Smooth muscle cell of the brain vasculature (primary cell): Measurements from ENCODE around the gene RPL36.
"Not testable (repeated sequence)": the region's sequence is repeated elsewhere in the genome, so short reads cannot be mapped to it uniquely, and the experiment has no call there.

Experiments
- DNase-seq: peaks from one replicate; pipeline ENCODE4 v3.0.0-alpha.2; 2012; ENCODE audit warnings: low read depth, low spot score

Gene RPL36

DNA sequence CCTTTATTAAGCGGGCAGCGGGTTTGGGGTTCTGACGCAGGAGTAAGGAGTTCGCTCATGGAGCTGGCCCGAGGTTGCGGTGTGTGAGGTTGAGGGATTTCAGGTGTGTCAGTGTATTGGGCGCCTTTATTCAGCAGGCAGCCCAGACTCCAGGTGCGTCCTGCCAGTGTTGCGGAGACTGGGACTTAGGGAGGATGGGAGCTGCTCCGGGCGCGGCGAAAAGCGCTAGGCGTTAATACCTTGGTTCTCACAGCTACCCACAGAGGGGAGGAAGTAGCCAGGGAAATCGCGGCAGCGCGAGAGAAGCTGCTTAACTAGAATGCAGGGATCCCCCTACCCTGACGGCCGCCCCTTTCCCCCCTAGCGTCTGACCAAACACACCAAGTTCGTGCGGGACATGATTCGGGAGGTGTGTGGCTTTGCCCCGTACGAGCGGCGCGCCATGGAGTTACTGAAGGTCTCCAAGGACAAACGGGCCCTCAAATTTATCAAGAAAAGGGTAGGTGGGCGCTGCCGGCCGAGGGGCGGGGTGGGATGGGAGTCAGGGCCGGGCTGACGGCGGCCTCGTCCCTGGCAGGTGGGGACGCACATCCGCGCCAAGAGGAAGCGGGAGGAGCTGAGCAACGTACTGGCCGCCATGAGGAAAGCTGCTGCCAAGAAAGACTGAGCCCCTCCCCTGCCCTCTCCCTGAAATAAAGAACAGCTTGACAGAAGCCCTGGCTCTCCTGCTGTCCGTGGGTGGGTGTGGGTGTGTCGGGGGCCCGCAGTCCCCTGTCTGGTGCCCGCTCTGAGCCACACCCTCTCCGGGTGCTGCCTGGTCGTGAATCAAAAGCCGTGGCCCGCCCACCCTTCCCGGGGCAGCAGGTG, 1.1 kb downstream of the RPL36 start:
- no peak for DNase-seq

DNA sequence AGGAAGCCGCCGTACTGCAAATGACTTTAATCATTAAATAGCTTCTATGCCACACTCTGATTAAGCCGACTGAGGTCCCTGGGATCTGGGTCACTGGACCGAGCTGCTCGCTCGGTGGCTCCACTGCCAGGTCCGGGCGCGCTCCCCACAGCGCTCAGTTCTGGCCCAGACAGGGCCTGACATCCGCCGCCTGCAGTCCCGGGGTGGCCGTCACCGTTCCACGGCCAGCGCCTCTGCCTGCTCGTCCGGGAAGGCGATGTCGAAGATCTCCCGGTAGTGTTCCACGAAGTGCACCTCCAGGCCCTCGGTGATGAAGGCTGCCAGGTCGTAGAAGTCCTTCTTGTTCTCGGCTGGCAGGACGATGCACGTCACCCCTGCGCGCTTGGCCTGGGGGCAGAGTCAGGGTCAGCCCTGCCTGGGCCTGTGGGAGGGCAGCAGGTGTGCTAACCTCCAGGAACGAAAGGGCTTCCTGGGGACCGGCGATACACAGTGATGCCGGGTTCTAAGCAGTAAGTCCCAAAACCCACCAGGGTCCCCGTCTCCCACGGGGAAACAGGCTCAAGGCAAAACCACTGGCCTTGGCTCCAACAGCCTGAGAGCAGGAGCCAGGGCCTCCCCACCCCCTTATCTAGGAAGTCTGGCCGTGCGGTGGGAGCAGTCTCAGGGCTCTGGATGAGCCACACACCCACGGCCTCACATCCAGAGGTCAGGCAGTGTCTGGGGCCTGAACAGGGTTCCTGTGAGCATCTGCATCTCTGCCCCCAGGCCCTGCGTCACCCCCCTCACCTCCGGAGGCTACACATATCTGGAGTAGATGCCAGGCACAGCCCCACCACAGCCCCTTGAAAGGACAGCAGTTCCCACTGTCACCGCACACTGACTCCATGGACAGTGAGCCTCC, 2.0 kb downstream of the RPL36 start:
- DNase-seq, result no peak

DNA sequence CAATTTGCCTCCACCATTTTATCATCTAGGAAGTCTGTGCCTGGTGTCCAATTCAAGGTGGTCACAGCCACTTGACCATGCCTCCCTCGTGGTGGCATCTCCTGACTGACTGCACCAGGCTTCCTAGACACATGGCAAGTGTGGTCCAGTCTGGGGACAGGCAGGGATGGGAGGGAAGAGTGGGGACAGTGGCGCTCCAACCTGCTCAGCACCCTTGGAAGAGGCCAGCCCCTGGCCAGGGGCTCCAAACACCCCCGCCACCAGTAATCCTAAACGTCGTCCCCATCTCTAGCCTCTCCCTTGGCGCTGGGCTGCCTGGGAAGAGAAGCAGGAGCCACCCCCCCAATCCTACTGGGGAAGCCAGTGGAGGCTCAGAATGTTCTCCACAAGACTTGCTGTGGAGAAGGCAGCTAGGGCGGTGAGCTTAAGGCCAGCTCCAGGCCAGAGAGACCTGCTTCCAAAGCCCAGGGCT, 2.7 kb downstream of the RPL36 start:
- no peak for DNase-seq

DNA sequence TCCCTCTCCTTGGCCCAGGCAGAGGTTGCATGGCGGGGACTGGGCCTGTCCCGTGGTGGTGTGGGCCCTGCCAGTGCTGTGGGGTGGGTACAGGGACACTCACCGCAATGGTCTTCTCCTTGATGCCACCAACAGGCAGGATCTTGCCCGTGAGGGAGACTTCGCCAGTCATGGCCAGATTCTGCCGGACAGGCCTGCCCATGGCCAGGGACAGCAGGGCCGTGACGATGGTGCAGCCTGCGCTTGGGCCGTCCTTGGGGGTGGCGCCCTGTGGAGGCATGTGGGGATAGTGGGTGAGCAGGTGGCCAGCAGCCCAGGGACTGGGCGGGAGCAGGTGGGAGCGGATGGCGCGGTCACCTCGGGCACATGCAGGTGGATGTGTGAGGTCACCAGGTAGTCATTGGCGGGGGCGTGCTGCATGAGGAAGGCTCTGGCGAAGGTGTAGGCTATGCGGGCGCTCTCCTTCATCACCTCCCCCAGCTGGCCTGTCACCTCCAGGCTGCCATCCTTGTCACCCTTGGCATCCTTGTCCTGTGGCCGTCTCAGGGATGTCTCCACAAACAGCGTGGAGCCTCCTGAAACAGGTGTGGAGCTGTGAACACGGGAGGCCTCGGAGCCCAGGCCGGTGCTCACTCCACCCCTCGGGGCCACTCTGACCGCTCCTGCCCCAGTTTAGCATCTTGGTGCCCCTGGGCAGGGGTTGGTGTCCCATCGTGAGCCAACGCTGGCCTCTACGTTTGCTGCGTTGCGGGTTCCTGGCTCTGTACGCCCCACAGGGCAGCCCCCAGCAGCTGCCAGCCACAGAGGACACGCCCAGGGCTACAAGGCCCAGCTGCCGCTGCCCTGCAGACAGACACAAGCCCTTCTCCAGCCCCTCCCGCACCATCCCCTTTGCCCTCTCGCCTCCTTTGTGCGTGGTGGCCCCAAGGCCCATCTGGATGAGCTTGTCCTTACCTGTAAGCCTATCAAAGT, 3.4 kb downstream of the RPL36 start:
- DNase-seq, result no peak

DNA sequence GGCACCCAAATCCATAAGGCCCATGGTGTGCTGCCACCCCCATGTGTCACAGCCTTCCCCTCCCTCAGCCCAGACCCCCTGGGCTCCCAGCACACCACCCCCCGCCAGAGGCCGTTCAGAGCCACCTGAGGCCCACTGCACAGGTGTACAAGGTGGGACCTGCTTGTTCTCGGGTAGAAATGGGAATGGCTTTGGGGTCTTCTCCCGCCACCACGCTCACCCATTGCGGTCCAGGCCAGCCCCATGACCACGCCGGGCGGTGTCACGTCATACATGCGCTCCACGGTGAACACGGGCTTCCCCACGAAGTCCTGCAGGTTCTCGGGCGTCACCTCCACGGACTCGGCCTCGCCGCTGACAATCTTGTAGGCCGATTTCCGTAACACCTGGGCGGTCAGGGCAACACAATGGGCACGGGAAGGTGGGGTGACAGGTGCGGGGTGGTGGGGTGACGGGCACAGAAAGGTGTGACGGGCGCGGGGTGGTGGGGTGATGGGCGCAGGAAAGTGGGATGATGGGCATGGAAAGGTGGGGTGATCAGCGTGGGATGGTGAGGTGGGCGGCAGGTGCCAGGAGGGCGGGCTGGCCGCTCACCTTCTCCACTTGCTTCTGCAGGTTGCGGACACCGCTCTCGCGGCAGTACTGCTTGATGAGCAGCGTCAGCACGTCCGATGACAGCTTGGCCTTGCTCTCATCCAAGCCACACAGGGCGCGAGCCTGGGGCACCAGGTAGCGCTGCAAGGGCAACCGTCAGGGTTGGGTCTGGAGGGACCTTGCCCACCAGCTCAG, 4.3 kb downstream of the RPL36 start:
- DNase-seq, result no peak

DNA sequence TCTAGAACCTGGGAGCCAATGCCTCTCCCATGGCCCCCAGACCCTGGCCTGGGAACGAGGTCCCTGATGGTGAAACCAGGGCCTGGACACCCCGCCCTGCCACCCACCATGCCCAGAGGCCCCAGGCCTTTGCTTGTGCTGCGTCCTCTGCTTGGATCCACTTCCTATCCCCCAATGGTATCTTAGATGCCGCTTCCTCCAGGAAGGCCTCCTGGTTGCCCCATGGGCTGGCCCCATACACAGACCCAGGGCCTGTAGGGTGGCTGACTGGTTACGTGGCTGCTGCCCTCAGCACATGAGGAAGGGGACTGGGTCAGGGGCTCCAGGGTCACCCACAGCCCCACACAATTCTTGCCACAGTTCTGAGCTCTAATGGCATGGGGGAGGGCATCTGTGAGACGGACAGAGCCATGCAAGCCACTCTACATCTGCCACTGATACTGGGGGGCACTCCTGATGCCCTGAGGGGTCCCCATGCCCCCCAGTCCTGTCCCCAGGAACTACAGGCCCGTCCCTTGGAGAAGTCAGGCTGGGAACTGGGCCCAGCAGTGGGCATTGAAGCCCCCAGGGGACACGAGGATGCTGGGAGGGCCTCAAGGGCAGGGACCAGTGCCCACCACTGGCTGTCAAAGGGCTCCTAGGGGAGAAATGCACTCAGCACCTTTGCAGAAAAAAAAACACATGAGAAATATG, 5.0 kb downstream of the RPL36 start:
- DNase-seq, result no peak

DNA sequence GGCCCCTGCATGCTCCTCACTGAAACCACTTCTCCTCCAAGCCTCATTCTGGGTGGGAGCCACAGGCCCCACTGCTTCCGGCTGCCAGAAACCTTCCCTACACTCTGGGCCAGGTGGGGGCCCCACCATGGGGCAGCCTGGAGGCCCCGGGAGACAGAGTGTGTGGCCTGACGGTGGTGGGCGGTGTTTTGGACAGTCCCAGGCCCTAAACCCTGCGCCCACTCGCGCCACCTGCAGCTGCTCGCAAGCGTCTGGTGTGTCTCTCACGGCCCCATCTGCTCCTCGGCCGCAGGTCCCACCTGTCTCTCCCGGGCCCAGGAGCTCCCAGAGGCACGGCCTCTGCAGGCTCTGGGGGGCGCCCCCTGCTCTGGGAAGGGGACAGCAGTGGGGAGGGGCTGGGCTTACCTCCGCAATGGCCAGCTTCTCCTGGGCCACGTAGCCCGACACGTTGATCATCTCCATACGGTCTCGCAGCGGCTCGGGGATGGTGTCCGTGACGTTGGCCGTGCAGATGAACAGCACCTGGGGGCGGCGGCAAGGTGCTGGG, 5.6 kb downstream of the RPL36 start:
- DNase-seq, result no peak

DNA sequence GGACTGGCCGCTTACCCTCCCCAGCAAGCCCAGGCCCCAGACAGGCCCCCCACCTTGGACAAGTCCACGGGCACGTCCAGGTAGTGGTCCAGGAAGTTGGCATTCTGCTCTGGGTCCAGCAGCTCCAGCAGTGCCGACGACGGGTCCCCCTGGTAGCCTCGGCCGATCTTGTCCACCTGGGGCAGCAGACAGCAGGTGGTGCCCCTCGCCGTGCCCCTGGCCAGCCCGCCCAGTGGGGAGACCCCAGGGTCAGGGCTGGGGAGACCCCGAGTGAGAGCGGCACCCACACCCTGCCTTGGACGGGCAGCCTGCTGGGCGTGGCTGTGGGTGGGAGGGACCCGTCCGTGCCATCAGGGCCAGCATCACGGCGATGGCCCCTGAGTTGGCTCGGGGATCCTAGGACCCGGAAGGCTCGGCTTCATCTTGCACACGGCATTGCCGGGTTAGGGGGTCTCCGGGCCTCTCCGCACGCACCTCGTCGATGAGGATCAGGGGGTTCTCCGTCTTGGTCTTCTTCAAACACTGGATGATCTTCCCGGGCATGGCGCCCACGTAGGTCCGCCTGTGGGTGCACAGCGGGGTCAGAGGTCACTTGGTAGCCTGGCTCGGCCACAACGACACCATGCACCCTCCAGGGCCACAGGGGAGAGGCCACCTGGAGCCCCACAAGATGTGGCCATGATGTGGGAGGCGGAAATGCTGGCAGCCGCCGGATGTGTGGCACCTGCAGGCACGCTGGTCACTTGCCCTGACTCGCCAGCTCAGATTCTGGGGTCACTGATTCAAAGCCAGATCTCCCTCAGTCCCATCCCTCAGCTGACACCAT, 6.3 kb downstream of the RPL36 start:
- no peak for DNase-seq

DNA sequence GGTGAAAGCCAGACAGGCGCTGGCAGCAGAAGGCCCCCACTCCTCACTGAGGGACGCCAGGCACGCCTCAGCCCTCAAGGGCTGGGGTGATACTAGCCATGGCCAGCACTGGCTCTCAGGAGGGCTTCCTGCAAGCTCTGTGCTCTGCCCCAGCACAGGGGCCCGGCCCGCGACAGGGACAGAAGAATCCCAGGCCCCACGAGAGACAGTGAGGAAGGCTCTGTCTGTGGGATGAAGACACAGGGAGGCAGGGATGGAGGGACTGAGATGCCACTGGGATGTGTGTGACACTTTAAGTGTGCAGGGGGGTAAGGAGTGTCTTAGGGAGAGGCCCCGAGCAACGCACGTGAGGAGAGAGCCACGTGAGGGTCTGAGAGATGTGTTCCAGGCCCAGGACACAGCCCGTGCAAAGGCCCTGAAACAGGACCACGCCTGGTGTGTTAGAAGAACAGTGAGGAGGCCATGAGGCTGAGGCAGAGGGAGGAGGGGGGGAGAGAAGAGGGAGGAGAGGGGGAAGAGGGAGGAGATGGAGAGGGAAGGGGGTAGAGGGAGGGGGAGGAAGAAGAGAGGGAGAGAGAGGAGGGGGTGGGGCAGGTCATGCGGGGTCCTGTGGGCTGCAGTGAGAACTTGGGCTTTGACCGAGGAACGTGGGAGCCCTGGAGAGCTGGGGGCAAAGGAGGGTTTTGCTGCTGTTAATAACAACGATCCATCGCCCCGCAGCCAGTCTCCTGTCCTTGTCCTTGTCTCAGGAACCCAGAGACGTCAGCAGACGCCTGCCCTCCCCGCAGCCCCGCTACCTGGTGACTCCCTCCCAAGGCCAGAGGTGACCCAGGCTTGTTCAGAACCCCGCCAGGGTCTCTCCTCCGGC, 7.2 kb downstream of the RPL36 start:
- DNase-seq, result no peak

DNA sequence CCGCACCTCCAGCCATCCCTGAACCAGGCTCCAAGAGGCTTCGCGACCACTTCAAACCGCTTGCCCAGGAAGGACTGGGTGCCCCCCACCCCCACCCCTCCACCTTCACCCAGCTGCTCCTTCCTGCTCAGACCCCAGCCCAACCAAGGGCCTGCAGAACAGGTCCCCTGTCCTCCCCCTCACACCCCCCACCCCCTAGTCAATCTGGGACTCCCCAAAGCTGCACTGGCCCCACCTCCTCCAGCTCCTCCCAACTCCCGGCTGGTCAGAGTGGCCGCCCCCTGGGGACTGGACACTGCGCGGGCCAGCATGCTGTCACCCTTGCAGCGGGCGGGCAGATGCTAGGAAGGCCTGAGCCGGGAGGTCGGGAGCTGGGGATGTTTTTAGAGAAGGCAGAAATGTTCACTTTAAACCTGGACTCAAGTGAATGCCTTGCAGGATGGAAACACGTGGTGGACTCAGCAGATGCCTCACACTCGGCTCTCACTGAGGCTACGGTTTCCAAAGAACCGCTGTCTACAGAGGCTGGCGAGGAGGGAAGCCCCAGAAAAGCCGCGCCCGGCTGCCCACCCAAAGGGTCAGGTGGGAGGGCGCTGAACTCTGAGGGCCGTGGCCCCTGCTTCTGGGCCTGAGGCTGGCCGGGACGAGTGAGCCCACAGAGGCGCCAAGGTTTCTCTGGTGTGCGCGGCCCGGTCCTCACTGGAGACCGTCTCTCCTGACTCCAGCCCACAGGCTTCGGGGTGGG, 8.0 kb downstream of the RPL36 start:
- DNase-seq, result no peak

DNA sequence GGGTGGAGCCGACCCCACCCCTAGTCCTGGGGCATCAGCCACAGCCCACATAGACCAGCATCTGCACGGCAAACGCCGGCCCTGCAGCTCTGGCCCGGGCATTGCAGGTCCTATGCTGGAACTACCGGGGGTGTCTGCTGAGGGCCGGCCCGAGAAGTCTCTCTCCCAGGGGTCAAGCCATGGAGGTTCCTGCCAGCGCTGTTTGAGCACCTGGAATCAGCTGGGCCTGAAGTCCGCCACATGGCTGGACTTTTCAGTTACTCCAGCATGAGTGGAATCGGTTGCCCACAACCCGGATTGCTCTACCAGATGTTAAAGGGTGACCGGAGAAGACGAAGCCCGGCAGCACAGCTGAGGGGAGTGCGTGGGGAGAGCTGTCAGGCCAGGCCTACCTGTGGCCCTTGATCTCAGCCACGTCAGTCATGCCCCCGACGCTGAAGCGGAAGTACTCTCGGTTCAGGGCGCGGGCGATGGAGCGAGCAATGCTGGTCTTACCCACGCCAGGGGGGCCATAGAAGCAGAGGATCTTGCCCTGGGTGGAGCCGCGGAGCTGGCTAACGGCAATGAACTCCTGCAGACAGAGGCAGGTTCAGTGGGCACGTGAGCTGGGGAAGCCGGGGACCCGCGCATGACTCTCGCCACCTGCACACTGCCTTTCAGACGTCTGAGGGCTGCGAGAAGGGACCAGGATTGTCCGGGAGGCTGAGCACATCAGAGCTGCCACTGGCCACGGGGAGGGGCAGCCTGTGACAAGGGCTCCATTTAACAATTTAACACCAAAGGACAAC, 8.7 kb downstream of the RPL36 start:
- no peak for DNase-seq

DNA sequence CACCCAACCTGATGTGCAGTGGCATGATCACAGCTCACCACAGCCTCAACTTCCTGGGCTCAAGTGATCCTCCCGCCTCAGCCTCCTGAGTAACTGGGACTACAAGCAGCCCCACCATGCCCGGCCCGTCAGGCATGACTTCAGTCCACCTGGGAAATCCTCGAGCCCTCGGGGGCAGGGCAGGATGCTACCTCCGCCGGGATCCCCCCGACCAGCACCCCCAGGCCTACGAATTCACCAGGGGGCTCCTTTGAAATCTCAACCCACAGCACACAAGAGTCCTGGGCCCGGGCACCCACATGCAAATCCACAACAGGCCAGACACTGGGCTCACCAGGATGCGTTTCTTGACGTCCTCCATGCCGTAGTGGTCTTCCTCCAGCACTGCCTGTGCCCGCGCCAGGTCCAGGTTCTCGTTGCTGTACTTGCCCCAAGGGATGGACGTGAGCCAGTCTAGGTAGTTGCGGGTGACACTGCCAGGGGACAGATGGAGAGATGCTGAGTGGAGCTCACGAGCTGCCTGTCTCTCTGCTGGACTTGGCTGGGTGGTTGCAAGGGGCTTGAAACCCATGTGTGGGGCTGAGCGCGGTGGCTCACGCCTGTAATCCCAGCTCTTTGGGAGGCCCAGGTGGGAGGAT, 10.5 kb downstream of the RPL36 start:
- DNase-seq, result no peak

DNA sequence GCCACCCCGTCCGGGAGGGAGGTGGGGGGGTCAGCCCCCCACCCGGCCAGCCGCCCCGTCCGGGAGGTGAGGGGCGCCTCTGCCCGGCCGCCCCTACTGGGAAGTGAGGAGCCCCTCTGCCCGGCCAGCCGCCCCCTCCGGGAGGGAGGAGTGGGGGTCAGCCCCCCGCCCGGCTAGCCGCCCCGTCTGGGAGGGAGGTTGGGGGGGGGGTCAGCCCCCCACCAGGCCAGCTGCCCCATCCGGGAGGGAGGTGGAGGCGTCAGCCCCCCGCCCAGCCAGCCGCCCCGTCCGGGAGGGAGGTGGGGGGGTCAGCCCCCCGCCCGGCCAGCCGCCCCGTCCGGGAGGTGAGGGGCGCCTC, 11.9 kb downstream of the RPL36 start:
- not testable (repeated sequence) for DNase-seq

DNA sequence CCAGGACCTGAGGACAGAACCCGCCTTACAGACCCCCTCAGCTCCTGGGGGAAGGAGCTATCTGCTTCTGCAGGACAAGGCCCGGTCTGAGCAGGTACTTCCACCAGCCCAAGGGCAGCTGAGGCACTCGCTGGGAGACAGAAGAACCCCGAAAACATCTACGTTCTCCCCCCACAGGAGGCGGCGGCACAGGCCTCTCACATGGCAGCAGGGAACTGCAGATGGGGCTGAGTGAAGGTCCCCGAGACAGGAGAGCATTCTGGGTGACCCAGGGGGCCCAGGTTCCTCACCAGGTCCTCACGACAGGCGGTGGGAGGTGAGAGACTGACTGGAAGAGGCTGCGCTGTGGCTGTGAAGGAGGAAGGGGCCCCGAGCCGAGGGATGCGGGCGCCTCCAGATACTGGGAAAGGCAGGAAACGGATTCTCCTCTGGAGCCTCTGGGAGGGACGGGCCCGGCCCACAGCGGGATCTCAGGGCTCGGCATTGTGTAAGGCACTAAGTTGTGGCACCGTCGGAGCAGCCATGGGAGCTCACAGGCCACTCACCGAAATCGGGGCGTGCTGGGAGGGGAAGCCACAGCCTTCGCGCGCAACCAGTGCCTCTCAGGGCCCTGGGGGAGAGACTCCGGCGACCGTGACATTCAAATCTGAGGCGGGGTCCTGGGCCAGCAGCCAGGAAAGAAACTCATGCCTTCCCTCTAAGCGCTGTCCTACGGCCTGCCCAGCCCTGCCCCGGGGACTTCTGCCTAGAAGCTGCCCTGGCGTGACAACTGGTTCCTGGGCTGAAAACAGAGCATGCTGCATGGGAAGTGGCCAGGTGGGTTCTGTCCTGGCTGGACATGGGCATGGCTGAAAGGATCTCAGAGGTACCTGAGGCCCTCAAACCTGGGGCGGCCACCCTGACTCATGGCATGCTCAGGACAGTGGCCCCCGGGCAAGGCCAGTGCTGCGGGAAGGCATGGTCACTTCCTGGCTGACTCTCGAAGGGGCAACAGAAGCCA, 14.0 kb downstream of the RPL36 start:
- DNase-seq, result no peak

DNA sequence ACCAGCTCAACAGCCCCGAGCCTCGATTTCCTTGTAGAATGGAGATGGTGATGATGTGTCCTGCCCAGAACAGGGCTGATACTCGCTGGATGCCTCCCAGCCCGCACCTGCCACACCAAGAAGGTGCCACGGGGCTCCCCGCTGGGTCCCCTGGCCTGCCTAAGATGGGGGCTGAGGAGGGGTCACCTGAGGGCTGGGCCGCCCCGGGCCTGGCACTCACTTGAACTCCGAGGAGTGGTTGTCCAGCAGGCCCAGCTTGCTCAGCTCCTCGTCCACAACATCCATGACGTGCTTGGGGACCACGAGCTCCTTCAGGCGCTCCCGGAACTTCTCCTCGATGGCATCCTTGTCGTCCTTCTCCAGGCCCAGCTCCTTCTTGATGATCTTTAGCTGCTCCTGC, 15.5 kb downstream of the RPL36 start:
- no peak for DNase-seq
